GM21447 (cell line): Measurements from ENCODE around the gene RNU5B-1.

ENCODE experiments used
- ATAC-seq: cut with Tn5 transposase; IDR thresholded peaks from one replicate; pipeline ENCODE4 v1.9.1; 2021; ENCODE audit not compliant: unreplicated experiment

The RNU5B-1 gene

GRCh38 chr15:65327651-65328393, 23.3 kb downstream of the RNU5B-1 start:
- no peak for ATAC-seq

- no peak for ATAC-seq
Measured at GRCh38 chr15:65328506-65329287, 24.2 kb downstream of the RNU5B-1 start.

- ATAC-seq = no peak
Measured at GRCh38 chr15:65329288-65329983, 25.0 kb downstream of the RNU5B-1 start.

- ATAC-seq = no peak
Measured at GRCh38 chr15:65329984-65330735, 25.7 kb downstream of the RNU5B-1 start.

GRCh38 chr15:65330934-65331645, 26.6 kb downstream of the RNU5B-1 start:
- ATAC-seq = no peak

- no peak for ATAC-seq
Measured at GRCh38 chr15:65331811-65332210, 27.3 kb downstream of the RNU5B-1 start.

GRCh38 chr15:65332391-65333147, 28.1 kb downstream of the RNU5B-1 start:
- no peak for ATAC-seq

GRCh38 chr15:65333148-65333820, 28.8 kb downstream of the RNU5B-1 start:
- no peak for ATAC-seq

GRCh38 chr15:65333856-65334255, 29.4 kb downstream of the RNU5B-1 start:
- ATAC-seq = no peak

GRCh38 chr15:65334586-65335231, 30.2 kb downstream of the RNU5B-1 start:
- ATAC-seq = no peak

- ATAC-seq = no peak
Measured at GRCh38 chr15:65335278-65336055, 31.0 kb downstream of the RNU5B-1 start.

- no peak for ATAC-seq
Measured at GRCh38 chr15:65336493-65337435, 32.3 kb downstream of the RNU5B-1 start.

GRCh38 chr15:65337436-65338070, 33.1 kb downstream of the RNU5B-1 start:
- ATAC-seq = no peak

GRCh38 chr15:65338366-65338765, 33.9 kb downstream of the RNU5B-1 start:
- ATAC-seq = no peak

- no peak for ATAC-seq
Measured at GRCh38 chr15:65338823-65339222, 34.3 kb downstream of the RNU5B-1 start.

GRCh38 chr15:65339416-65339815, 34.9 kb downstream of the RNU5B-1 start:
- no peak for ATAC-seq
